Measurements from ENCODE around the gene CYP4V2. TPM values are rescaled to one million over a fixed set of nuclear protein-coding genes. Genes with fewer than 3 reads are reported as not detected.

The CYP4V2 gene
- total and polyA plus RNA-seq, 2 experiments from 2014 or later = 1.5 to 3.1 TPM

- DNase-seq (ENCODE audit: low spot score) (peak; percentile 45), ATAC-seq (peak; percentile 75)
- Histone ChIP-seq H3K27me3 (ENCODE audit: insufficient read depth) (no peaks in the 10 kb centered on the region), H3K79me2 (replicated peaks; ENCODE audit: insufficient read depth) (peaks cover 25% of the 10 kb centered on the region), H3K27ac (ENCODE audit: low read depth) (peak overlapping the region; percentile 94), H2AFZ (no peak overlapping the region), H3K36me3 (ENCODE audit: insufficient read depth) (no peaks in the 10 kb centered on the region; the same call in 1 of the 2 replicates), H3F3A (replicated peaks; ENCODE audit: low read depth) (peaks cover 17% of the 10 kb centered on the region), H3K4me3 (0 out of 2 replicates have a peak overlapping the region, but pooled peaks have one; percentile 21), H3K4me2 (peak overlapping the region; percentile 66), H3K9me2 (ENCODE audit: insufficient read depth) (no peaks in the 10 kb centered on the region), H3K4me1 (ENCODE audit: insufficient read depth) (peaks cover 22% of the 10 kb centered on the region), H4K20me1 (replicated peaks; ENCODE audit: insufficient read depth) (no peaks in the 10 kb centered on the region)
- no peak overlapping the region for H3K27ac Mint-ChIP-seq
- peaks cover 7% of the 10 kb centered on the region for H3K27me3 Mint-ChIP-seq (ENCODE audit: insufficient read depth, low read depth, poor library complexity)
- TF ChIP-seq, protein P1, sequence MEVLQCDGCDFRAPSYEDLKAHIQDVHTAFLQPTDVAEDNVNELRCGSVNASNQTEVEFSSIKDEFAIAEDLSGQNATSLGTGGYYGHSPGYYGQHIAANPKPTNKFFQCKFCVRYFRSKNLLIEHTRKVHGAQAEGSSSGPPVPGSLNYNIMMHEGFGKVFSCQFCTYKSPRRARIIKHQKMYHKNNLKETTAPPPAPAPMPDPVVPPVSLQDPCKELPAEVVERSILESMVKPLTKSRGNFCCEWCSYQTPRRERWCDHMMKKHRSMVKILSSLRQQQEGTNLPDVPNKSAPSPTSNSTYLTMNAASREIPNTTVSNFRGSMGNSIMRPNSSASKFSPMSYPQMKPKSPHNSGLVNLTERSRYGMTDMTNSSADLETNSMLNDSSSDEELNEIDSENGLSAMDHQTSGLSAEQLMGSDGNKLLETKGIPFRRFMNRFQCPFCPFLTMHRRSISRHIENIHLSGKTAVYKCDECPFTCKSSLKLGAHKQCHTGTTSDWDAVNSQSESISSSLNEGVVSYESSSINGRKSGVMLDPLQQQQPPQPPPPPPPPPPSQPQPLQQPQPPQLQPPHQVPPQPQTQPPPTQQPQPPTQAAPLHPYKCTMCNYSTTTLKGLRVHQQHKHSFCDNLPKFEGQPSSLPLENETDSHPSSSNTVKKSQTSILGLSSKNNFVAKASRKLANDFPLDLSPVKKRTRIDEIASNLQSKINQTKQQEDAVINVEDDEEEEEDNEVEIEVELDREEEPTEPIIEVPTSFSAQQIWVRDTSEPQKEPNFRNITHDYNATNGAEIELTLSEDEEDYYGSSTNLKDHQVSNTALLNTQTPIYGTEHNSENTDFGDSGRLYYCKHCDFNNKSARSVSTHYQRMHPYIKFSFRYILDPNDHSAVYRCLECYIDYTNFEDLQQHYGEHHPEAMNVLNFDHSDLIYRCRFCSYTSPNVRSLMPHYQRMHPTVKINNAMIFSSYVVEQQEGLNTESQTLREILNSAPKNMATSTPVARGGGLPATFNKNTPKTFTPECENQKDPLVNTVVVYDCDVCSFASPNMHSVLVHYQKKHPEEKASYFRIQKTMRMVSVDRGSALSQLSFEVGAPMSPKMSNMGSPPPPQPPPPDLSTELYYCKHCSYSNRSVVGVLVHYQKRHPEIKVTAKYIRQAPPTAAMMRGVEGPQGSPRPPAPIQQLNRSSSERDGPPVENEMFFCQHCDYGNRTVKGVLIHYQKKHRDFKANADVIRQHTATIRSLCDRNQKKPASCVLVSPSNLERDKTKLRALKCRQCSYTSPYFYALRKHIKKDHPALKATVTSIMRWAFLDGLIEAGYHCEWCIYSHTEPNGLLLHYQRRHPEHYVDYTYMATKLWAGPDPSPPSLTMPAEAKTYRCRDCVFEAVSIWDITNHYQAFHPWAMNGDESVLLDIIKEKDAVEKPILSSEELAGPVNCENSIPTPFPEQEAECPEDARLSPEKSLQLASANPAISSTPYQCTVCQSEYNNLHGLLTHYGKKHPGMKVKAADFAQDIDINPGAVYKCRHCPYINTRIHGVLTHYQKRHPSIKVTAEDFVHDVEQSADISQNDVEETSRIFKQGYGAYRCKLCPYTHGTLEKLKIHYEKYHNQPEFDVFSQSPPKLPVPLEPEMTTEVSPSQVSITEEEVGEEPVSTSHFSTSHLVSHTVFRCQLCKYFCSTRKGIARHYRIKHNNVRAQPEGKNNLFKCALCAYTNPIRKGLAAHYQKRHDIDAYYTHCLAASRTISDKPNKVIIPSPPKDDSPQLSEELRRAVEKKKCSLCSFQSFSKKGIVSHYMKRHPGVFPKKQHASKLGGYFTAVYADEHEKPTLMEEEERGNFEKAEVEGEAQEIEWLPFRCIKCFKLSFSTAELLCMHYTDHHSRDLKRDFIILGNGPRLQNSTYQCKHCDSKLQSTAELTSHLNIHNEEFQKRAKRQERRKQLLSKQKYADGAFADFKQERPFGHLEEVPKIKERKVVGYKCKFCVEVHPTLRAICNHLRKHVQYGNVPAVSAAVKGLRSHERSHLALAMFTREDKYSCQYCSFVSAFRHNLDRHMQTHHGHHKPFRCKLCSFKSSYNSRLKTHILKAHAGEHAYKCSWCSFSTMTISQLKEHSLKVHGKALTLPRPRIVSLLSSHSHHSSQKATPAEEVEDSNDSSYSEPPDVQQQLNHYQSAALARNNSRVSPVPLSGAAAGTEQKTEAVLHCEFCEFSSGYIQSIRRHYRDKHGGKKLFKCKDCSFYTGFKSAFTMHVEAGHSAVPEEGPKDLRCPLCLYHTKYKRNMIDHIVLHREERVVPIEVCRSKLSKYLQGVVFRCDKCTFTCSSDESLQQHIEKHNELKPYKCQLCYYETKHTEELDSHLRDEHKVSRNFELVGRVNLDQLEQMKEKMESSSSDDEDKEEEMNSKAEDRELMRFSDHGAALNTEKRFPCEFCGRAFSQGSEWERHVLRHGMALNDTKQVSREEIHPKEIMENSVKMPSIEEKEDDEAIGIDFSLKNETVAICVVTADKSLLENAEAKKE (CRISPR knock-in tag; IDR thresholded peaks at IDR 0.05) = no peak
- no peak for TF ChIP-seq REST (IDR thresholded peaks at IDR 0.05; ENCODE audit: unreplicated experiment)
- TF ChIP-seq STAT1 (IDR thresholded peaks at IDR 0.05; ENCODE audit: unreplicated experiment) = no peak
- peak; percentile 52; the same call in 1 of the 2 replicates for TF ChIP-seq NANOG (IDR thresholded peaks at IDR 0.05; ENCODE audit: borderline replicate concordance)
- TF ChIP-seq JUNB (IDR thresholded peaks at IDR 0.05; ENCODE audit: unreplicated experiment) = no peak
- no peak for TF ChIP-seq CREB1 (CRISPR knock-in tag; IDR thresholded peaks at IDR 0.05; ENCODE audit: low read depth)
- TF ChIP-seq ETS1 (IDR thresholded peaks at IDR 0.05) = no peak
- TF ChIP-seq, protein P2, sequence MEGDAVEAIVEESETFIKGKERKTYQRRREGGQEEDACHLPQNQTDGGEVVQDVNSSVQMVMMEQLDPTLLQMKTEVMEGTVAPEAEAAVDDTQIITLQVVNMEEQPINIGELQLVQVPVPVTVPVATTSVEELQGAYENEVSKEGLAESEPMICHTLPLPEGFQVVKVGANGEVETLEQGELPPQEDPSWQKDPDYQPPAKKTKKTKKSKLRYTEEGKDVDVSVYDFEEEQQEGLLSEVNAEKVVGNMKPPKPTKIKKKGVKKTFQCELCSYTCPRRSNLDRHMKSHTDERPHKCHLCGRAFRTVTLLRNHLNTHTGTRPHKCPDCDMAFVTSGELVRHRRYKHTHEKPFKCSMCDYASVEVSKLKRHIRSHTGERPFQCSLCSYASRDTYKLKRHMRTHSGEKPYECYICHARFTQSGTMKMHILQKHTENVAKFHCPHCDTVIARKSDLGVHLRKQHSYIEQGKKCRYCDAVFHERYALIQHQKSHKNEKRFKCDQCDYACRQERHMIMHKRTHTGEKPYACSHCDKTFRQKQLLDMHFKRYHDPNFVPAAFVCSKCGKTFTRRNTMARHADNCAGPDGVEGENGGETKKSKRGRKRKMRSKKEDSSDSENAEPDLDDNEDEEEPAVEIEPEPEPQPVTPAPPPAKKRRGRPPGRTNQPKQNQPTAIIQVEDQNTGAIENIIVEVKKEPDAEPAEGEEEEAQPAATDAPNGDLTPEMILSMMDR (conservative IDR thresholded peaks at IDR 0.05; ENCODE audit: low read depth in 2 of 2) = no peak
- TF ChIP-seq ZNF331 (CRISPR knock-in tag; IDR thresholded peaks at IDR 0.05; ENCODE audit: low read depth) = no peak; the same call in 1 of the 2 replicates
- TF ChIP-seq POLR2AphosphoS5 (IDR thresholded peaks at IDR 0.05; ENCODE audit: low read depth) = peak; percentile 41; the same call in 1 of the 2 replicates
- TF ChIP-seq EZH2phosphoT487 (IDR thresholded peaks at IDR 0.05; ENCODE audit: unreplicated experiment) = no peak
- no peak for TF ChIP-seq ZNF114 (CRISPR knock-in tag; IDR thresholded peaks at IDR 0.05)
- TF ChIP-seq EZH2 (IDR thresholded peaks at IDR 0.05; ENCODE audit: low read depth, unreplicated experiment) = no peak
- H3K9me3 Mint-ChIP-seq = peaks cover 5% of the 10 kb centered on the region; the same call in 1 of the 3 replicates
- H3K4me3 Mint-ChIP-seq = no peak overlapping the region
- H3K4me1 Mint-ChIP-seq = peaks cover 9% of the 10 kb centered on the region
- peaks cover 5% of the 10 kb centered on the region for H3K36me3 Mint-ChIP-seq (ENCODE audit: low read depth)
Observed at GRCh38 chr4:186240848-186241491, 49.6 kb downstream of the CYP4V2 start.
